HG02759 (cell line): ENCODE results near the gene PCDH15.

ENCODE experiments used
- ATAC-seq: cut with Tn5 transposase; IDR thresholded peaks from one replicate; pipeline ENCODE4 v1.9.1; 2021; ENCODE audit warnings: mild to moderate bottlenecking, moderate library complexity; ENCODE audit not compliant: unreplicated experiment

Gene PCDH15

DNA sequence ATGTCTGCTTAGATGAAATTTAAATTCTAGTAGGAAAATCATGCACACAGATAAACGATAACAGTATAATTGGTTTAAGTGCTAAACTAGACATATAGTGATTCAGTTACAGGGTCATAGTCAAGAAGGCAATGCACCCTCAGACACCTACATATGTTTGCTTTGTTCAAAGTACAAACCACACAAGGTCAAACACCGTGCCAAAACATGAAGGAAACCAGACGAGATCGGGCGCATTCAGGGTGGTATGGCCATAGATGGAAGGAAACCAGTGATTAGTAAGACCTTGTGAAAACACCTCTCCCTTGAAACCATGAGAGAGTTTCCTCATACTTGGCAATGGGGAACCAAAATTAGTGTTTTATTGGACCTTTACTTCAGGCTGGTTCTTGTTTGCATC lies 906.9 kb downstream of the PCDH15 start:
- ATAC-seq: no peak

DNA sequence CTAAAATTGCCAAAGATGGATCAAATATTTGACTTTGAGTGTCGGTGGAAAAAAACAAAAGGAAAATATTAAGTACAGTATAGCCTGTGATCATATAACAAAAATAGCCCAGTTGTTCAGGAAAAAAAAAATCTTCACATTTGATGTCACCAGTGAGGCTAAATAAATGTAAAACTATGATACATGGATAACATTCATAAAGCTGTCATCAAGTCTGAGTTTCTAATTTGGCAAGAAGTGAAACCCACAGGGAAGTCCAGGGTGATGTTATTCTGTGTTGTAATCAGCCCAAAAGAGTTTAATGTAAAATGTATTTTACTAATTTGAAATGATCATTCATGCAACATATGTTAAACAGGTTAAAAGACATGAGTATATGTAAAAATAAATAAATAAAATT lies 908.0 kb downstream of the PCDH15 start:
- no peak for ATAC-seq

DNA sequence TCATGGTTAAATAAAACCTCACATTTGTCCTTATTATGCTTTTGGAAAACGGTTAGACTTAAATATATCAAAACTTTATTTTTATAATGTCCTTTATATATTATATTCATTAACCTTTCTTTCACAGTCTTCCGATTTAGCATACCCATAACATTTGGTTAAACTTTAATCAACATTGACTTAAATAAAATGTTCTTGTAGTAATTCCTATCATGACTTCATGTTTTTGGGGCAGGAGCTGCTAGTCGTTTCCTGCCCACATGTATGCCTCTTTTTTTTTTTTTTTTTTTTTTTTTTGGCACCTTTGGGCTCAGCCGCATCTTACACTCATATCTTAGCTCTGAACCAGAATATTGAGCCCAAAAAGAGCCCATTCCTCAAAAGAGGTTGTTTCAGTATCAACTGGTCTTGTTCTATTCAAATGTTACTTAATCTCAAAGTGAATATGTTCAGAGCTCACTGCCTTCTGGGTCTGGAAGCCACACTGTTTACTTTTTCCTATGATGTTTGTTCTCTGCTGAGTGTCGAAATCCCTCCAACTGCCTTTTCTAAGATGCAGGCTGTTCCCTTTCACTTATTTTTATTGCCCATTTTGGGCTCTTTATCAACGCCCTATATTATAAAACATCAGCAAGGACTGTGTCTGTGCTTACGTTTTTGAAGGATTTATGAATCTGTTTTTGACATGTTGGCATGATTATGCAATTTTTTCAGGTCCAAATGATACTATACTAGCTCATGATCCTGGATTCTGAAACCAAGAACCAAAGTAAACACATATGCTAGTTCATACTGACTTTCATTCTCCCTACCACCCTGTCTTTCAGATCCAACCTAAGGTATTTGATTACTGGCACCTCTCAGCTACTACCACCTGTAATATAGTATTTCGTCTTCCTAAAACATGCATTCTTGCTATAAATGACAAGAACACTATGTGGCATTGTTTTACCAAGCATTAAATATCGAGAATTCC lies 914.4 kb downstream of the PCDH15 start:
- no peak for ATAC-seq

DNA sequence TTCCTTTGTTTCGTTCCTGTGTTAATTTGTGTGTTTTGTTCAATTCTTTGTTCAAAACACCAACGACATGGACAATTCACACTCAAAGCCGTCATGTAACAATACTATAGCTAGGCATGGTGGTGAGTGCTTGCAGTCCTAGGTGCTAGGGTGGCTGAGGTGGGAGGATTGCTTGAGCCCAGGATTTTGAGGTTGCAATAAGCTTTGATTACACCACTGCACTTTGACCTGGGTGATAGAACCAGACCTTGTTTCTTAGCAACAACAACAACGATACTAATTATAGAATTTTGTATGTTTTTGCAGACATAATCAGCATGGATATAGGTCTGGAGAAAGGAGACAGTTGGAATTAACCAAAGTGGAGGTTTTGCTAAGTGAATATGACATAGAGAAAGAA lies 936.2 kb downstream of the PCDH15 start:
- no peak for ATAC-seq

DNA sequence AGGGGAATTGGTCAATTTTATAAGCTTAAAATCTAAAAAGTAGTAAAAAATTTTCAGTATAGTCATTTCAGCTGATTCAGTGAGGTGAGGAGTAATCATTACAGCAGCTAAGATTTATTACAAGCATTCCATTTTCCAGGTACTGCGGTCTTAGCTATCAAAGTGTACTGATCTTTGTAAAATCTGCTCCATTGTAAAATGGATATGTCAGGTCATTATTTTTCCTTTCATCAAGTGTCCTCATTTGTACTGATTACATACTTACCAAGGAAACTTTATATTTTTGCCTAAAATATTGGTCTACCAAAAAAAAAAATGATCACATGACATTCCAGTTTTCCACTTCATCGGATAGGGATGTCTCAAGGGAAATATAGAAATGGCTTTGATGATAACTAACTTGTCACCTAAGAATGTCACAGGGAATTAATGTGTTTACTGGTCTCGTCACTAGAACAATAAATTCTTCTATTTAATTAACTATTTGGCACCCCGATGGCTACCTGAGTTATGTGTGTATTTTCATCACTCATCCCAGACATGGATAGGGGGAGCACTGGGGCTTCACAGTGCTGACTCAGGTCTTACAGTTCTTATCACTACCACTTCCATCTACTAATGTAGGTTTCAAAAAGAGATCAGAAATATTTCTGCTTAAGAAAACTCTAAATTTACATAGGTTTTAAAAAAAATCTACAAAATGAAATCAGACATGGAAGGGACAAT lies 948.4 kb downstream of the PCDH15 start:
- no peak for ATAC-seq

DNA sequence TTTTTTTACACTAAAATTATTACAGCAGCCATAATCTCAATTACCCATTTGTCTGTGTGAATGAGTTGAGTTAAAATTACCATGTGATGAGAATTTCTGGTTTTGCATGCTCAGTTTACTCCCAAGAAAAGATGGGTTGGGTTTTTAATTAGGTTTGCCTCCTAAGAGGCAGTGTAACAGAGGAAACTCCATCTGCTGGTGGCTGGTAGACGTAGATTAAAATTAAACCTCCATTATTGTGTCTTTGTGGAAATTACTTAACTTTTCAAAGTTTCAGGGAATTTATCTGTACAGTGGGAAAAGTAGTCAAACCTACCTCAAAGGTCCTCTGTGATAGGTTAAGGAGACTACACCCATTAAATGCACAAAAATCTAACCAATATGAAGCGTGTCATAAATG lies 954.2 kb downstream of the PCDH15 start:
- no peak for ATAC-seq

DNA sequence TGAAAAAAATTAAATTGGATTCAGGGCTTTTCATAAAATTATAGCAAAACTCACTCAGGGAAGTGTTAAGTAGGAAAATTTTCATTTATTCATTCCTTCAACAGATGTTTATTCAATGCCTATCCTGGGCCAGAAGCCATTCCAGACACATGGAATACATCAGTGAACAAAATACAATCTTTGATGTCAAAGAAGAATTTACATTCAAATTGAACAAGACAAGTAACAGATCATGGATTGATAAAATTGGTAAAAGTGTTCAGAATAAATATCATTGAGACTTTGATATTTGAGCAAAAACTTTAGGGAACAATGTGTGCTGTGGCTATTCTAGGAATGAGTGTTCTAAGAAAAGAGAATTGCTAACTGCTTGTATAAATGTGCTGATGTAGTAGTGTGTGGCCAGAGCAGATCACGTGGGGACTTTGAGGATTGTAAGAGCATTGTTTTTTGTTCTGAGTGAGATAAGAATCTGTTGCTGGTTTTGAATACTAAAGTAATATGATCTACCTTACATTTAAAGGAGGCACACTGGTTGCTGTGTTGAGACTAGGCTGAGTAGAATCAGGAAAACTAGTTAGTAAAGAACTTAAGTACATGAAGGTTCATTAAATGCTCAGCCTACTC lies 957.2 kb downstream of the PCDH15 start:
- ATAC-seq: no peak

DNA sequence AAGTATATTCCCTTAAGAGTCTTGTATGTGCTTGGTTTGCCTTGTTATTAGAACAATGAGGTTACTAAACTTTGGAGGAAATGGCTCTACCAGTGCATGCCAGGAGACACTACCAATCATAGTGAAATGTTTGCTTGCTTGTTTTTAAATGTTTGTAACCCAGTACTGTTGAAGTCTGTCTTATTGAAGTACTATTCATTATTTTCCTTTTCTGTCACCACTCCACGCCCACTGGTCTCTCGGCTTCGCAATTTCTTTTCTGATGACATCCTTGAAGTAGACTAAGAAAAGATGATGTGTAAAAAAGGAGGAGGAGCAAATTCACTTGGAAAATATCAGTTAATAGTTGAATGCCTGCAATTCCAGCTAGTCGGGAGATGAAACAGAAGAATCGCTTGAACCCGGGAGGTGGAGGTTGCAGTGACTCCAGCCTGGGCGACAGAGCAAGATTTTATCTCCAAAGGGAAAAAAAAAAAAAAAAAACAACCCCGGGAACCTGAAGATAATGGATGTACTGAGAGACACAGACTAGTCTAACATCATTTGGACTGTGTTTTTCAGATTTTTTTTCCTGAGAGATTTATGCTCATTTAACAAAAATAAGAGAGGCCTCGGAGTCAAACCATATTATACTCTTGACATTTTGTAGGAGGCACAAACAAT lies 959.4 kb downstream of the PCDH15 start:
- ATAC-seq: no peak

DNA sequence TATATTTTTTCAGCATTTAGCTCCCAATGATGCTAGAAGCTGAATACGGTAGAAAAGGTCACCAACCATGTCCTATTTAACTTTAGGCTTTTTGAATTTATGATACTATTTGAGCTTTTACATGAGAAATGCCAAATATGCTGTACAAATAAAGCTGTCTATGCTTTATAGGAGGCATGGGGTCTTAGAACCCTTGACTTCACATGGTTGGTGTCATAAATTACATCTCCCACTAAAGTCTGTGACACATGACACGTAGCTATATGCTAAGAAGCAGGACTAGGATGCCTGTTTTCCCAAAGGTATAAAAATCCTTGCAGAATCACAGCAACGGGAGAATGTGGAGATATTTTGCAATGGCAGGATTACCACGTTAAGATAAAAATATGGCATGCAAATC lies 960.4 kb downstream of the PCDH15 start:
- no peak for ATAC-seq

DNA sequence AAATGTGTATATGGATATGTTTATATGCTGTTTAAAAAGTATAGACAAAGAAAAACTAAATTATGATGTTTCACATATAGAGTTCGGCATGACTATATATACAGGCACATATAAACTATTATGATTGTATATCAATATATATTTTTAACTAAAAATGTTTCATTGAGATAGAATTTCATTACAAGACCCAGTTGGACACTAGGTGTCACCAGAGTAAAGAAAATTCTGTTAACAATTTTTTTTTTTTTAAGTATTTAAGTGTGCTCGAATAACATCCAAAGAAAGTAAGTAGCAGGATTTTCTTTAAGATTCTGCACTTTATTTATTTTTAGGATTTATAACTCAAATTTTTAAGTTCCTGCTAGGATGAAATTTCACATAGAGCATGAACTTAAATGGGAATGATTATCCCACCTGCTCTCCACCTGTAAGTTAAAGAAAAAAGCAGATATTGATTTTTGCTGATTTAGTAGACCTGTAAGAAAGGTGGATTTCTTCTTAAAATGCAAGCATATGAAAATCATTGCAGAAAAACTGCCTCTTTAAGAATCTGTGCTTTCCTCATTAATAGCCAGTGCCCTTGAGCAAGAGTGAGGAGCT lies 961.5 kb downstream of the PCDH15 start:
- ATAC-seq: no peak

DNA sequence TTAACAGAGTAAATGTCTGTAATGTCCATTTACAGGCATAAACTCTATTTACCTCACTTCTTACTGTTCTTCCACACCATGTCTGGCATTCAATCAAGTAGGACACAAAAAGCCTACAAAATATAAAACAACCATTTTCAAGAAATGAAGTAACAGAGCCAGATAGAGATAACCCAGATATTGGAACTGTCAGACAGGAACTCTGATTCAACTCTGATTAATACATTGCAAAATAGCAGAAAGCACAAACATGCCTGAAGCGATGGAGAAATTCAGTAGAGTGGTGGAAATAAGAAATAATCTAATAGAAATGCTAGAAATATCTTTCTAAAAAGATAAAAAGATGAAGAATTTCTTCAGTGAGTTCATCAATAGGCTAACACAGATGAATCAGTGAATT lies 964.4 kb downstream of the PCDH15 start:
- ATAC-seq: no peak

DNA sequence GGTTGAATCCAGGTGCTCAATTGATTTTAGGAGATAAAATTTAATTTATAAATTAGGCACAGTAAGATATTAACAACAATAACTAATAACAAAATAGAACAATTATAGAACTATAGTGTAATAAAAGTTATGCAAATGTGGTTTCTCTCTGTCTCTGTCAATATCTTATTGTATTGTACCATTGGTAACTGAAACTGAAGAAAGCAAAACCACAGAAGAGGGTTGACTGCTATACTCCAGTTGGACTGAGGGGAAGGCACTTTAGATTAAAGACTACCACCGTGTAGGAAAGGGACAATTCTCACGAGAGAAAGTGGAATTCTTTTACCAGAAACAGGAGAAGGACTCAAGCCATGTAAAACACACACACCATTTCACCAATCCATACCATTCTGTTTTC lies 967.1 kb downstream of the PCDH15 start:
- ATAC-seq: no peak

DNA sequence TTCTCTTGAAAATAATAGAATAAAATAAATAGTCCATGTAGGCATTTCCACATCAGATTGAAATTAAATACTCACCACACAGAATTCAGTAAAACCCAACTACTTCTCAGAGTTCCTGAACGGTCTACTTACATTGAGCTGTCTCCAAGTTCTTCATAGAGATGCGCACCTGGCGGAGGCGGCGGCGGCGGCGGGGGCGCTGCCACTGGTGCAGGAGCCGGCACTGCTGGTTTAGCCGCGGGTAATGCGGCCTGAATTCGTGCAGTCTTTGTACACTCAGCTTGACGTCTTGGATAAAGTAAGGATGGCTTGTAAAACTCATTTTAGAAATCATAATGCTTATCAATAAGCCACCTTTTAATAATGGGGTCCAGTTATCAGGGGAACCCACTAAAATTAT lies 973.8 kb downstream of the PCDH15 start:
- ATAC-seq: no peak

DNA sequence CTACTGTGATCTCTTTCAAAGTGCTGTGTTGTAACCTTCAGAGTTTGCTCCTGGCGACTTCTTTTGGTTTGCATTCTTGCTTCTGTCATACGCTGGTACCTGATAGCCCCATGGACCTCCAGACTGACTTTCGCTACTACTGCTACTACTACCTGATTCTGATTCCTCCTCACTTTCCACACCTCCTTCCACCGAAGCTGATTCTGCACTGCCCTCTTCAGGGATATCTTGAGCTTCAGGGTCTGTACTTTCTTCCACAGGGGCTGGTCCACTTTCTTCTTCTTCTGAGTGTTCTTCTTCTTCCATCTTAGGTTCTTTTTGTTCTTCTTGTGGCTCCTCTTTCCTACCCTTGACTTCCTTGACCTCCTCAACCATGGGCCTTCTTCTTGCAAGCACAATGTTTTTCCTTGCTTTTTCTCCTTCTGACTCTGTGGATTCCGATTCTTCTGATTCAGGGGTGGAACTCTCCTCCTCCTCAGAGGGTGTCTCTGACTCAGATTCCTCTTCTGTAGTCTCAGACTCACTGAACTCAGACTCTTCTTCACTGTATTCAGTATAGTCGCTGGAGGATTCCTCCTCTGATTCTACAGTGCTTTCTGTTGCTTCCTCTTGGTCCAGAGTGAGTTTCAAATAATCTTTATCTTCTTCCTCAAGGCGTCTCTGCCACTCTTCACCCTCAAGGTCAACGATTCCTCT lies 992.2 kb downstream of the PCDH15 start:
- no peak for ATAC-seq

DNA sequence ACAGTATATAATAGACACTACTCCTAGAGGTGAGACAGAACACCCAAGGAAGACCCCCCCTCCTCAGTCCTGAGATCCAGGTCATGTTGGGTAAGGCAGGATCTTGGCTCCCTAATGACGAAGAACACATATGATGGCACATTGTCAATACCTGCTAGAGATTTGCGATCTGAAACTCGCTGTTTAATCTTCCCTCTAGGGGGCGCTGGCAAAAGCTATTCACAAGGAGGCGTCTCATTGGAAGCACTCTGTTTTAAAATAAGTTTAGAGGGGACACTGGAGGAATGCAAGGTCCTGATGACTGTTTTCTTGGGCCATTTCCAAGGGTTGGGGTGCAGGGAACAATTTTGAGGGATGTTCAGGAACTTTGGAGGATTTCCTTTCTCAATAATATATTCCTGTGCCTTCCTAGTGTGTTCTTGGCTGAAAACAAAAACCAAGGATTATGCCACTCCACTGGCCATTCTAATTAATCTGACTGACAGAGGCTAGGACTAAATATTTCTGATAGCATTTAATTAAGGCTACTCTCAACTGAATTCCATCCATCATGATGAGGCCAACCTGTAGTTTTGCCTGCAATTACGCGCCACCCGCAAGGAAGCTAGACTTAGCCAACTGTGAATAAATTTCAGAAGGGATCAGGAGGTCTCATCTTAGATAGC lies 1014.7 kb downstream of the PCDH15 start:
- ATAC-seq: no peak

DNA sequence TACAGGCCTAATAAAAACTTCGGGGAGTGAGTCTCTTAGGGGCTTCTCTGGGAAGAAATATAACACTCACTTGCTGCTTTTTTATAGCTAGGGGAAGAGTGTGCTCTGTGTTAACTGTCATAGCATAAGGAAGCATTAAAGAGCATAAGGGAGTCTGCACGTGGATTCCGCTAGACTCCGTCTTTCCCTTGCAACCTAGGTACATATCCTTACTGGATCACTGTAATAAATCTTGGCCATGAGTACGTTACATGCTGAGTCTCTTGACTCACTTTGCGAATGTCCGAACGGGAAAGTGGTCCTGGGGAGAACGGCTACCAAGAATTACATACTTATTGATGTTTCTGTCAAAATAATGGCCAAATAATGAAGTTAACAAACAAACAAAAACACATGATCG lies 1029.3 kb downstream of the PCDH15 start:
- no peak for ATAC-seq

DNA sequence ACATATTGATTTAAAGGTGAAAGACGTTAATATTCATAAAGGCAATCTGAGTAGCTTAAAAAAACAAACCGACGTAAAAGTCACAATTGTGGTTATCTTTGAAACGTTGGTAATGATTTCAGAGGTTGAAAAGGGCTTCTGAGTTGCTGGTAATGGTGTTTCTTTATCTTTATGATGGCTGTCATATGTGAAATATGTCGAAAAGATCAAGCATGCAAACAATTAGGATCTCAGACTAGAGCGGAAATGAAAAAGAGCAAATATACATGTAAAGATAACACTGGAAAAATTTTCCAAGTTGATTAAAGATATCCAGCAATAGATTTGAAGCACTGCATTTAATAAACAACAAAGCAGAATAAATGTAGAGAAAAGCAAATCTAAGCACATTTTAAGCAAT lies 1030.1 kb downstream of the PCDH15 start:
- ATAC-seq: no peak

DNA sequence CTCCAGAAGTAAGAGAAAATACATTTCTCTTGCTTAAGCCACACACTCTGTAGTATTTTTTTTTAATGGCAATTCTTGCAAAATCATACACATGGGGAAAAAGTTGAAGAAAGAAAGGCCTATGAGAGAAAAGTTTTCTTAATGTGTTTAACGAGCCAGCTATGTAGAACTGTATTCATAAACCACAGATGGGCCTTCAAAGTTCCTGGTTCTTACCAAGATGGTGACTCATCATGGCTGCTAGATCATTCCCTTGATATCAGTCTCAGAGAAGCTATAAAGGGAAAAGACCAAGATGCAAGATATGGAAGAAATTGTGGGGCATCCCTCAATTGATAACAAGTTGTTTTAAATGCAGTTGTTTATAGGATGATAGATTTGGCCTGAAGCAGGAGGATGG lies 1035.7 kb downstream of the PCDH15 start:
- no peak for ATAC-seq

DNA sequence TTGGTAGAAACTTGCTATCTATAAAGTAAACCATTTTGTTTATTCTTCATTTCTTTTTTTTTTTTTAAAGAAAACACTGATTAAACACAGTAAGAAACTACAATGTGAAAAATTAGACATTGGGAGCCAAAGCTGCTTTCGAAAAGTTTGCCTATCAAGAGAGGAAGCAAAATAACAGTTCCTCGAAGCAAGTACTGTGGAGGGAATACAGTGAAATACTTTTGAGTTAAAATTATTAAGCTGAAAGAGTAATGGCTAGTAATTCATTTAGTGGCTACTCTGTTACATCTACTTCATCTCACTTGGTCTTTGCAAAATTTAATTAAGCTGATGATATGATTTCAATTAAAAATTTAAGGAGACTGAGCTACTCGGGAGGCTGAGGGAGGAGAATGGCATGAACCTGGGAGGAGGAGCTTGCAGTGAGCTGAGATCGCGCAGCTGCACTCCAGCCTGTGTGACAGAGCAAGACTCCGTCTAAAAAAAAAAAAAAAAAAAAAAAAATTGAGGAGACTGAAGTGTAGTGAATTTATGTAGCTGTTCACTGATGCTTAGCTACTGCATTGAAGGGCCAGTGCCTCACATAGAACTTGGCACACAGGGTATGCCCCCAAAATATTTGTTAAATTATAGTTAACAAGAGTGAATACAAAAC lies 1046.3 kb downstream of the PCDH15 start:
- no peak for ATAC-seq
